IMR-90 (cell line): ENCODE data around the gene PRKN. TPM values are rescaled to one million over a fixed set of nuclear protein-coding genes. Genes with fewer than 3 reads are reported as not detected.

Source experiments
- ATAC-seq: fragments of 200-7000 bp; cut with Tn5 transposase; 2 replicates; pipeline ENCODE4 v1.9.1; 2020; ENCODE audit warnings: low read depth, mild to moderate bottlenecking, moderate library complexity
- BruUV-seq: library from RNA; stranded (reverse); fragments of 400-500 nt; replicated peaks from 2 replicates; lab custom pipeline; 2021; lab: Mats Ljungman, UMichigan
- CTCF ChIA-PET: fragments of 300-600 bp; formaldehyde crosslinking; extraction: SDS; loops from one replicate; lab custom pipeline; 2021; ENCODE audit warnings: antibody characterized with exemption; lab: Yijun Ruan, JAX
- POLR2A ChIA-PET: fragments of 300-600 bp; sonication (Branson Sonifier 250); formaldehyde crosslinking; loops from one replicate; lab custom pipeline; 2022; ENCODE audit warnings: antibody characterized with exemption; ENCODE audit not compliant: unreplicated experiment; lab: Charles Lee
- DNase-seq: peaks from one replicate; pipeline ENCODE4 v3.0.0; 2013
- H2AFZ ChIP-seq: replicated peaks from 2 replicates; pipeline ENCODE3; 2013; ENCODE audit warnings: low read length, mild to moderate bottlenecking; ENCODE audit not compliant: poor library complexity
- H2AK5ac ChIP-seq: 2 replicates; pipeline ENCODE4 v1.6.1; 2013; ENCODE audit warnings: low read depth, low read length, inconsistent platforms
- H2AK9ac ChIP-seq: replicated peaks from 2 replicates; pipeline ENCODE3; 2013; ENCODE audit warnings: mild to moderate bottlenecking, low read depth, low read length, moderate library complexity; ENCODE audit not compliant: poor library complexity
- H2BK120ac ChIP-seq: 2 replicates; pipeline ENCODE4 v1.6.1; 2013; ENCODE audit warnings: low read depth, low read length, inconsistent platforms
- H2BK15ac ChIP-seq: 3 replicates; pipeline ENCODE4 v1.6.1; 2013; ENCODE audit warnings: low read depth, low read length, inconsistent platforms
- H2BK20ac ChIP-seq: 2 replicates; pipeline ENCODE4 v1.6.1; 2013; ENCODE audit warnings: low read depth, mild to moderate bottlenecking, inconsistent platforms, low read length, moderate library complexity
- H2BK5ac ChIP-seq: 2 replicates; pipeline ENCODE4 v1.6.1; 2013; ENCODE audit warnings: mild to moderate bottlenecking, low read depth, low read length, inconsistent platforms; ENCODE audit not compliant: poor library complexity, severe bottlenecking
- H3K14ac ChIP-seq: replicated peaks from 2 replicates; pipeline ENCODE4 v1.6.1; 2013; ENCODE audit warnings: low read depth, low read length, inconsistent platforms
- H3K18ac ChIP-seq: 2 replicates; pipeline ENCODE4 v1.6.1; 2013; ENCODE audit warnings: low read depth, low read length, control low read depth
- H3K23ac ChIP-seq: 2 replicates; pipeline ENCODE4 v1.6.1; 2013; ENCODE audit warnings: low read depth, low read length, inconsistent platforms
- H3K27ac ChIP-seq: 2 replicates; pipeline ENCODE4 v1.5.1; 2013; ENCODE audit warnings: mild to moderate bottlenecking, control low read depth, low read length; ENCODE audit not compliant: insufficient read depth
- H3K27me3 ChIP-seq: 2 replicates; pipeline ENCODE4 v1.6.1; 2013; ENCODE audit warnings: low read length; ENCODE audit not compliant: control insufficient read depth, insufficient read depth
- H3K36me3 ChIP-seq: 2 replicates; pipeline ENCODE4 v1.6.1; 2013; ENCODE audit warnings: low read length, mixed read lengths; ENCODE audit not compliant: control insufficient read depth, insufficient read depth
- H3K4ac ChIP-seq: 2 replicates; pipeline ENCODE4 v1.6.1; 2013; ENCODE audit warnings: low read depth, low read length, inconsistent platforms
- H3K4me1 ChIP-seq: 2 replicates; pipeline ENCODE4 v1.6.1; 2013; ENCODE audit warnings: low read length, mixed read lengths; ENCODE audit not compliant: control insufficient read depth, insufficient read depth
- H3K4me2 ChIP-seq: 2 replicates; pipeline ENCODE4 v1.6.1; 2013; ENCODE audit warnings: low read depth, mild to moderate bottlenecking, control low read depth, low read length, moderate library complexity
- H3K4me3 ChIP-seq: 2 replicates; pipeline ENCODE4 v1.5.1; 2013; ENCODE audit warnings: low read depth, mild to moderate bottlenecking, control low read depth, low read length, moderate library complexity; ENCODE audit not compliant: insufficient read depth
- H3K56ac ChIP-seq: 2 replicates; pipeline ENCODE4 v1.6.1; 2013; ENCODE audit warnings: low read length, inconsistent platforms; ENCODE audit not compliant: insufficient read depth; ENCODE audit errors: extremely low read depth
- H3K79me1 ChIP-seq, 2 experiments: 2 replicates each; pipeline ENCODE4 v1.6.1; 2013; ENCODE audit warnings: low read length in 2 of 2, inconsistent platforms in 1 of 2, low read depth in 1 of 2
- H3K9ac ChIP-seq: 2 replicates; pipeline ENCODE4 v1.6.1; 2013; ENCODE audit warnings: low read depth, low read length, control low read depth
- H3K9me1 ChIP-seq: 2 replicates; pipeline ENCODE4 v1.6.1; 2013; ENCODE audit warnings: low read length, inconsistent platforms; ENCODE audit not compliant: insufficient read depth
- H3K9me3 ChIP-seq: 2 replicates; pipeline ENCODE4 v1.6.1; 2013; ENCODE audit warnings: low read length; ENCODE audit not compliant: control insufficient read depth, insufficient read depth
- H4K20me1 ChIP-seq: 2 replicates; pipeline ENCODE4 v1.6.1; 2013; ENCODE audit warnings: low read length, inconsistent platforms; ENCODE audit not compliant: insufficient read depth
- H4K5ac ChIP-seq: 2 replicates; pipeline ENCODE4 v1.6.1; 2013; ENCODE audit warnings: mild to moderate bottlenecking, low read depth, low read length, control low read depth
- H4K8ac ChIP-seq, 2 experiments: 2 replicates each; pipeline ENCODE4 v1.6.1; 2013; ENCODE audit warnings: low read depth in 2 of 2, low read length in 2 of 2, control low read depth in 1 of 2, inconsistent platforms in 1 of 2
- H4K91ac ChIP-seq: 2 replicates; pipeline ENCODE4 v1.6.1; 2013; ENCODE audit warnings: low read depth, low read length, inconsistent platforms; ENCODE audit not compliant: insufficient read depth
- BHLHE40 ChIP-seq: fragments of 150-350 bp; IDR thresholded peaks from 2 replicates; pipeline ENCODE4 v1.6.1; 2016; ENCODE audit warnings: mild to moderate bottlenecking, low read depth, low read length
- CEBPB ChIP-seq: IDR thresholded peaks from 2 replicates; pipeline ENCODE4 v1.6.1; 2012; ENCODE audit warnings: low read depth, low read length, improper control_type of control experiment
- MAFK ChIP-seq: IDR thresholded peaks from 2 replicates; pipeline ENCODE4 v1.6.1; 2012; ENCODE audit warnings: low read depth, low read length, improper control_type of control experiment
- MAZ ChIP-seq: IDR thresholded peaks from 2 replicates; pipeline ENCODE4 v1.6.1; 2012; ENCODE audit warnings: low read depth, mild to moderate bottlenecking, low read length, improper control_type of control experiment, moderate library complexity, borderline replicate concordance
- MXI1 ChIP-seq: IDR thresholded peaks from 2 replicates; pipeline ENCODE4 v1.6.1; 2012; ENCODE audit warnings: low read depth, mild to moderate bottlenecking, low read length, moderate library complexity, borderline replicate concordance
- NFE2L2 ChIP-seq: fragments of 150-350 bp; IDR thresholded peaks from 2 replicates; pipeline ENCODE4 v1.6.1; 2016; ENCODE audit warnings: low read depth, mild to moderate bottlenecking, low read length
- POLR2A ChIP-seq: IDR thresholded peaks from 2 replicates; pipeline ENCODE4 v1.6.1; 2012; ENCODE audit warnings: mild to moderate bottlenecking, low read depth, low read length
- RAD21 ChIP-seq: IDR thresholded peaks from 2 replicates; pipeline ENCODE4 v1.6.1; 2012; ENCODE audit warnings: low read length, improper control_type of control experiment
- RCOR1 ChIP-seq: IDR thresholded peaks from 2 replicates; pipeline ENCODE4 v1.6.1; 2012; ENCODE audit warnings: mild to moderate bottlenecking, low read length, improper control_type of control experiment; ENCODE audit not compliant: insufficient replicate concordance
- RFX5 ChIP-seq: IDR thresholded peaks from 2 replicates; pipeline ENCODE4 v1.8.0; 2012; ENCODE audit warnings: low read depth, mild to moderate bottlenecking, low read length, moderate library complexity
- SMC3 ChIP-seq: fragments of 150-350 bp; IDR thresholded peaks from 2 replicates; pipeline ENCODE4 v1.6.1; 2016; ENCODE audit warnings: low read depth, mild to moderate bottlenecking, antibody characterized with exemption, low read length, moderate library complexity
- WGBS, 2 experiments: methylation state at CpG; one replicate each; pipeline versions ENCODE4 v1.1.5 to v1.1.7; 2013; ENCODE audit warnings: missing lambda C conversion rate in 2 of 2; ENCODE audit not compliant: insufficient read length in 1 of 2; ENCODE audit errors: extremely low coverage in 2 of 2; 5-methylcytosine and 5-hydroxymethylcytosine counted together
- dilution Hi-C: fragments of 300-500 bp; cut with HindIII; formaldehyde crosslinking; loops from one replicate; pipeline ENCODE4 v1.14.3; 2018; ENCODE audit warnings: low sequenced_read_pairs; ENCODE audit not compliant: unreplicated experiment
- in situ Hi-C: fragments of 300-500 bp; cut with MboI; formaldehyde crosslinking; loops from 3 replicates; pipeline ENCODE4 v1.14.3; 2019; ENCODE audit warnings: low sequenced_read_pairs, inconsistent platforms, mixed read lengths
- intact Hi-C: fragments of 100-400 bp; cut with micrococcal nuclease; formaldehyde crosslinking; loops from 2 replicates; pipeline ENCODE4 v1.10.0; 2022
- polyA plus RNA-seq, 3 experiments: library from polyadenylated mRNA; depleted of rRNA; stranded (reverse); fragments of >200 nt; gene quantifications; 2 replicates each; pipeline ENCODE4 v1.2.3, GENCODE V29; 2012; ENCODE audit warnings: low replicate concordance in 1 of 3
- total RNA-seq: library from RNA; depleted of rRNA; stranded (reverse); fragments of >200 nt; gene quantifications from 2 replicates; pipeline ENCODE4 v1.2.3, GENCODE V29; 2012
- TF ChIP-seq, protein P1 (sequence below): fragments of 150-350 bp; IDR thresholded peaks from 2 replicates; pipeline ENCODE4 v1.6.1; 2017; ENCODE audit warnings: mild to moderate bottlenecking, antibody characterized with exemption, low read length, low read depth
- TF ChIP-seq, protein P2 (sequence below): conservative IDR thresholded peaks from 2 replicates; pipeline ENCODE4 v1.5.1; 2012; ENCODE audit warnings: mild to moderate bottlenecking, low read depth, low read length, improper control_type of control experiment
- TF ChIP-seq, protein P3 (sequence below): fragments of 150-350 bp; IDR thresholded peaks from 2 replicates; pipeline ENCODE4 v1.6.1; 2016; ENCODE audit warnings: low read depth, mild to moderate bottlenecking, low read length, moderate library complexity, borderline replicate concordance

Gene PRKN
- total and polyA plus RNA-seq, 2 of the 4 experiments (the other 2 are of a cell fraction), result 0.15 to 0.18 TPM

DNA sequence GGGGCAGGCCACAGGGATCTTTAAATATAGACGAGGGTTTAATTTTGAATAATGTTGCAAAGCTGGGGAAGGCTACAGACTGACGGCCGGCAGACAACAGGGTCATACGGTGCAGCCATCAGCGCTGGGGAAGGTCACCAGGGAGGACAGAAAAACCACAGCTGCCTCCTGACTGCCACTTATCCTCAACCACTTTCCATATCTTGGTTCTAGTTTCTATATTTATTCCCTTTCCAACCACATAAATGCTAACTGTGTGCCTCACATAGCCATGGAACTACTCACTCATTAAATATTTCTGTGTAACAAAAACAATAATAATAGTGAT lies 1368.0 kb downstream of the PRKN start:
- dilution Hi-C loops, result no loop called here
- no peaks in the 10 kb centered on the region for H3K9me1 ChIP-seq
- ATAC-seq (no peak), DNase-seq (no peak)
- no peak overlapping the region for H3K4ac ChIP-seq
- no peaks in the 10 kb centered on the region for H3K27me3 ChIP-seq
- ChIA-PET POLR2A (no interaction called here), CTCF (no interaction called here)
- no CpG with 5 or more reads among the region's 5 CpGs for WGBS, 2 experiments
- no peak overlapping the region for H3K4me3 ChIP-seq
- H2BK120ac ChIP-seq, result no peak overlapping the region
- H4K20me1 ChIP-seq, result no peaks in the 10 kb centered on the region
- no peak overlapping the region for H4K91ac ChIP-seq
- H4K8ac ChIP-seq, result no peak overlapping the region
- intact Hi-C loops, result no loop called here
- no peak for TF ChIP-seq MAFK
- no peak for TF ChIP-seq RCOR1
- no peak for TF ChIP-seq CEBPB
- TF ChIP-seq, protein P1, sequence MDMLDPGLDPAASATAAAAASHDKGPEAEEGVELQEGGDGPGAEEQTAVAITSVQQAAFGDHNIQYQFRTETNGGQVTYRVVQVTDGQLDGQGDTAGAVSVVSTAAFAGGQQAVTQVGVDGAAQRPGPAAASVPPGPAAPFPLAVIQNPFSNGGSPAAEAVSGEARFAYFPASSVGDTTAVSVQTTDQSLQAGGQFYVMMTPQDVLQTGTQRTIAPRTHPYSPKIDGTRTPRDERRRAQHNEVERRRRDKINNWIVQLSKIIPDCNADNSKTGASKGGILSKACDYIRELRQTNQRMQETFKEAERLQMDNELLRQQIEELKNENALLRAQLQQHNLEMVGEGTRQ, result no peak
- no peak for TF ChIP-seq MXI1
- no peak for TF ChIP-seq MAZ
- no peak for TF ChIP-seq NFE2L2
- no peak for TF ChIP-seq RAD21
- no peak for TF ChIP-seq RFX5
- TF ChIP-seq, protein P2, sequence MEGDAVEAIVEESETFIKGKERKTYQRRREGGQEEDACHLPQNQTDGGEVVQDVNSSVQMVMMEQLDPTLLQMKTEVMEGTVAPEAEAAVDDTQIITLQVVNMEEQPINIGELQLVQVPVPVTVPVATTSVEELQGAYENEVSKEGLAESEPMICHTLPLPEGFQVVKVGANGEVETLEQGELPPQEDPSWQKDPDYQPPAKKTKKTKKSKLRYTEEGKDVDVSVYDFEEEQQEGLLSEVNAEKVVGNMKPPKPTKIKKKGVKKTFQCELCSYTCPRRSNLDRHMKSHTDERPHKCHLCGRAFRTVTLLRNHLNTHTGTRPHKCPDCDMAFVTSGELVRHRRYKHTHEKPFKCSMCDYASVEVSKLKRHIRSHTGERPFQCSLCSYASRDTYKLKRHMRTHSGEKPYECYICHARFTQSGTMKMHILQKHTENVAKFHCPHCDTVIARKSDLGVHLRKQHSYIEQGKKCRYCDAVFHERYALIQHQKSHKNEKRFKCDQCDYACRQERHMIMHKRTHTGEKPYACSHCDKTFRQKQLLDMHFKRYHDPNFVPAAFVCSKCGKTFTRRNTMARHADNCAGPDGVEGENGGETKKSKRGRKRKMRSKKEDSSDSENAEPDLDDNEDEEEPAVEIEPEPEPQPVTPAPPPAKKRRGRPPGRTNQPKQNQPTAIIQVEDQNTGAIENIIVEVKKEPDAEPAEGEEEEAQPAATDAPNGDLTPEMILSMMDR, result no peak
- TF ChIP-seq, protein P3, sequence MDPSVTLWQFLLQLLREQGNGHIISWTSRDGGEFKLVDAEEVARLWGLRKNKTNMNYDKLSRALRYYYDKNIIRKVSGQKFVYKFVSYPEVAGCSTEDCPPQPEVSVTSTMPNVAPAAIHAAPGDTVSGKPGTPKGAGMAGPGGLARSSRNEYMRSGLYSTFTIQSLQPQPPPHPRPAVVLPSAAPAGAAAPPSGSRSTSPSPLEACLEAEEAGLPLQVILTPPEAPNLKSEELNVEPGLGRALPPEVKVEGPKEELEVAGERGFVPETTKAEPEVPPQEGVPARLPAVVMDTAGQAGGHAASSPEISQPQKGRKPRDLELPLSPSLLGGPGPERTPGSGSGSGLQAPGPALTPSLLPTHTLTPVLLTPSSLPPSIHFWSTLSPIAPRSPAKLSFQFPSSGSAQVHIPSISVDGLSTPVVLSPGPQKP, result no peak
- TF ChIP-seq POLR2A, result no peak
- TF ChIP-seq BHLHE40, result no peak
- no peak for TF ChIP-seq SMC3
- no peak overlapping the region for H2AFZ ChIP-seq
- H3K9me3 ChIP-seq, result peaks cover 11% of the 10 kb centered on the region
- no peak overlapping the region for H4K5ac ChIP-seq
- H2BK5ac ChIP-seq, result no peak overlapping the region
- H2BK15ac ChIP-seq, result no peak overlapping the region
- H3K36me3 ChIP-seq, result no peaks in the 10 kb centered on the region
- H3K4me1 ChIP-seq, result no peaks in the 10 kb centered on the region
- no peak overlapping the region for H3K18ac ChIP-seq
- no peak overlapping the region for H3K27ac ChIP-seq
- H3K14ac ChIP-seq, result no peak overlapping the region
- no TSS peak for BruUV-seq
- H2AK9ac ChIP-seq, result no peak overlapping the region
- no peak overlapping the region for H3K9ac ChIP-seq
- in situ Hi-C loops, result no loop called here
- no peak overlapping the region for H3K56ac ChIP-seq
- H2AK5ac ChIP-seq, result no peak overlapping the region
- no peaks in the 10 kb centered on the region for H3K79me1 ChIP-seq
- no peak overlapping the region for H2BK20ac ChIP-seq
- no peak overlapping the region for H3K4me2 ChIP-seq
- H3K23ac ChIP-seq, result no peak overlapping the region
